Right hindlimb (tissue), 1 donor: ENCODE data around the gene GRIFIN.
A peak's percentile ranks its signal among the peaks of the same experiment; 100 is the strongest.

Source experiments
- DNase-seq: peaks from one replicate; pipeline ENCODE4 v3.0.0-alpha.2; 2018

Gene GRIFIN

DNA sequence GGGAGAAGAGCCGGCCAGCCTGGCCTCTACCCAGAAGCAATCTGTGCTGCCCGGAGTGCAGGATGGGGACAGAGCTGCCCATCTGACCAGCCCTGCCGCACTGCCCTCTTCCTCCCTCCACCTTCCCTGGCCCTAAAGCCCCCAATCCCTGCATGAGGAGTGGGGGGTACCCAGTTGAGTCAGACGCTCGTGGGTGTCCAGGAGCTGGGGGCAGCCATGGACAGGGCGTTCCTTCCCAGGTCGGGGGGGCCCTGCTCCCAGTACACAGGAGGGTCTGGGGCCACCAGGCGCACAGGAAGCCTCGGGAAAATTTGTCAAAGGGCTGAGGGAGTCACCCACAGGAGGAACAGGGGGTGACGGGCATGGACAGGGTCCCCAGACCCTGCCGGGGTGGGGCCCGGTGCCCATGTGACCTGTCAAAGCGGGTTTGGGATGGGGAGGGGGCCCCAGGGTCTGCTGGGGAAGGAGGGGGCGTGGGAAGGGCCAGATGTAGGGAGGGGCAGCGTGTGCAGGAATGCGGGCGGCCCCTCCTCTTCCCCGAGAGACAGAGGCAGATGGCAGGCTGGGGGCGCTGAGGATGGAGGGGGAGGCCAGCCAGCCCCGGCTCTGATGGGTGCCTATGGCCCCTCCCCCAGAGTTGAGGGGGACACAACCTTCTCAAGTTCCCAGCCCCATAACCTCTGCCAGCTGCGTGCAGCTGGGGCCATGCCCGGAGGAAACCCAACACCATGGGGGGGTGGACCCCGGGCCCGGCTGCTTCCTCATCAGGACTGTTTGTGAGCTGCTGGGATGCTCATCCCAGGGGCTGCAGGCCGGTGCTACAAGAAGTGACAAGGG lies 21.5 kb upstream of the GRIFIN start:
- DNase-seq: peak; percentile 91

DNA sequence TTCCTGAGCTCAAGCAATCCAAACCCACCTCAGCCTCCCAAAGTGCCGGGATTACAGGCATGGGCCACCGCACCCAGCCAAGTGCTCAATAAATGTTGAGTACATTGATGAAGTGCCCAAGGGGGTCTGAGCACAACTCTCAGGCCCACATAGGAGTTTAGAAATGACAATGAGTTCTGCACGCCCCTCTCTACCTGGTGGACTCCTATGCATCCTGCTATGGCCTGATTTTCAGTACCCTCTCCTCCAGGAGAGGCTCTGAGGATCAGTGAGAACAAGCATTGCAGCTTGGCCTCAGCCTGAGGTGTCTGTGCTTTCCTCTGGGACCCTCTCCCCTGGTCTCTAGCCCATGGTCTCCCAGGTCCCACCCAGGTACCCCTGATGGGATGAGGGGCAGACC lies 20.9 kb upstream of the GRIFIN start:
- DNase-seq: no peak

DNA sequence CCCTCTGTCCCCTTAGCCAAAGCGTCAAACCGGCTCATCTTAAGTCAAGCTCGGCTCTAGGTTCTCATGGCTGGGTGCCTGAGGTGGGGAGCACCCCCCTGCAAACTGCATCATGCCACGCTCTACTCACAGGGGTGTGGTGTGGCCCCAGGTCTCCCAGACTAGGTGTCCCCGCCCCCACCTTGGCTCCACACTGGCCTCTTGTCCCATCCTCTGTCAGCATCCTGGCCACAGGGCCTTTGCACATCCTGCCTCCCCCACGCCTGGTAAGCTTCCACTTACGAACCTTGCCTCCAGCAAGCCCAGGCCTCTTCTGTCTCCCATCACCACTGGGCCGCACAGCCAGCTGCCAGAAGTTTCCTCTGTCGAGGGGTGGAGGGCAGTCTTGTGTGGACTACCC lies 20.2 kb upstream of the GRIFIN start:
- no peak for DNase-seq

DNA sequence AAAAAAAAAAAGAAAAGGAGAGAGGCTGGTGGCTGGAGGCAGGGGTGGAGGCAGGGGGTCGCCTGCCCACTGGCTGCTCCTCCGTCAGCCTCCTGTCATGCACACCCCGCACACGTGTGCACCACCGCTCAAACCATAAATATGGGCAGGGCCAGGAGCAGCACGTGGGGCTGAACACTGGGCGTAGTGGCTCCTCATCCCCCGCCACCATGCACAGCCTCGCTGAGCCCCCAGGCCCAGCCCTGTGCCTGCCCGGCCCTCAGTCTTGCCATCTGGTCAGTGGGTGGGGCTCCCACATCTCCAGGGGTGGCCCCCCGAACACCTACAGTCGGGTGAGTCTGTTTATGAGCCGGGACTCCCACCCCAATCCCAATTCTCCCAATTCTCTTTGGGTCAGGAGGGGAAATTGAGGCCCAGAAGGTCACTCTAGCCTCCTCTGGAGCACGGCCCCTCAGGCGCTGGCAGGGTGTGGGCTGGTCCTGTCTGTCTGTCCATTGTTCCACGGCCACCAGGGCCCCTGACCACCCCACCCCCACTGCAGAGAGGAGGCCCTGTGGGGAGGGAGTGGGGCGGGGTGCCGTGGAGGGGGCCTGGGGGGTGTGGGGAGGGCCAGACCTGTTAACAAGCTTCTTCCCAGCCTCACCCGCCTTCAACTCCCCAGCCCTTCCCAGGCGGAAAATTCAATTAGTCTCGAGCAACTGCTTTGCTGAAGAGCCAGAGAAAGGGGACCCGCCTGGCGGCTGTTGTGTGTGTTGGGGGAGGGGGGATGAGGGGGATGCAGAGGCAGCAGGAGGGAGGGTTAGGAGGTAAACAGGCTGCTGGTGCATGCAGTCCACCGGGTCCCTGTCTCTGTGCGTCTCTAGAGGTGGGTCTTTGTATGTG lies 19.5 kb upstream of the GRIFIN start:
- DNase-seq: peak; percentile 88

DNA sequence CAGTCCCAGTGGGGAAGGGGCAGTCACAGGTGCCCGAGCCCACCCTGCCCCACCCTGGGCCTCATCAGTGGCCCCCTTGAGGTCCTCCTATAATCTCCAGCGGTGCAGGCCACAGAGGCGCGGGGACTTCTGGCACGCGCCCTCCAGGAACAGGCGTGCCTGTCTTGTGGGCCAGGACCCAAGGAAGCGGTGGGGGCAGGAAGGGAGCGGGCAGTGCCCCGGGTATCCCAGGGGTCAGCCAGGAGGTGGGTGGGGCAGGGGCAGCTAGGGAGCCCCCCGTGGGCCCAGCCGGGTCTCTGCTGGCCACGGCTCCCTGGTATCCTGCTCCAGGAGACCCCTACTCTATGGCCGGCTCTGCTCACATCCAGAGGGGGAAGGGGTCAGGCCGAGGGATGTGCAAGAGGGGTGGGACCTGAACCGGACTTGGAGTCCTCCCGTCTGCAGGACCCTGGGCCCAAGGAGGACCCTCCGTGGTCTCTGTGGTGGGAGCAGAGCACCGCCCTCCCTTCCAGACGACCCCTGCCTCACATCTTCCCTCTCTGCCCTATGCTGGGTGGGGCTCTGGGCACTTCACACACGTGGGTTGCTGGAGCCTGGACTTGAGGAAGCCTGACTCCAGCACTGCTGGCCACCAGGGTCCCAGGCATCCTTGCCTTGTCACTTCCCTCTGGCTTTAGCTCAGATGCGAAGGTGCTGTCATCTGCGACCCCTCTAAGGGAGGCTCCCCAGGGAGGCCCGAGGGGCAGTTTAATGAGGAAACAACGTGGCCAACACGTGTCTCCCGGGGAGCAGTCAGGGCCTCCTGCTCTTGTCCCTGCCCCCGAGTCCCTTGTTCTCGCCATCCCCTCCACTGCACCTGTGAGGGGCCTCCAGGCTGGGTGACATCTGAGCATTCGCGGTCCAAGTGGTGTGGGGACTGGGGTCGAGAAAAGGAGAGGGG lies 18.3 kb upstream of the GRIFIN start:
- no peak for DNase-seq

DNA sequence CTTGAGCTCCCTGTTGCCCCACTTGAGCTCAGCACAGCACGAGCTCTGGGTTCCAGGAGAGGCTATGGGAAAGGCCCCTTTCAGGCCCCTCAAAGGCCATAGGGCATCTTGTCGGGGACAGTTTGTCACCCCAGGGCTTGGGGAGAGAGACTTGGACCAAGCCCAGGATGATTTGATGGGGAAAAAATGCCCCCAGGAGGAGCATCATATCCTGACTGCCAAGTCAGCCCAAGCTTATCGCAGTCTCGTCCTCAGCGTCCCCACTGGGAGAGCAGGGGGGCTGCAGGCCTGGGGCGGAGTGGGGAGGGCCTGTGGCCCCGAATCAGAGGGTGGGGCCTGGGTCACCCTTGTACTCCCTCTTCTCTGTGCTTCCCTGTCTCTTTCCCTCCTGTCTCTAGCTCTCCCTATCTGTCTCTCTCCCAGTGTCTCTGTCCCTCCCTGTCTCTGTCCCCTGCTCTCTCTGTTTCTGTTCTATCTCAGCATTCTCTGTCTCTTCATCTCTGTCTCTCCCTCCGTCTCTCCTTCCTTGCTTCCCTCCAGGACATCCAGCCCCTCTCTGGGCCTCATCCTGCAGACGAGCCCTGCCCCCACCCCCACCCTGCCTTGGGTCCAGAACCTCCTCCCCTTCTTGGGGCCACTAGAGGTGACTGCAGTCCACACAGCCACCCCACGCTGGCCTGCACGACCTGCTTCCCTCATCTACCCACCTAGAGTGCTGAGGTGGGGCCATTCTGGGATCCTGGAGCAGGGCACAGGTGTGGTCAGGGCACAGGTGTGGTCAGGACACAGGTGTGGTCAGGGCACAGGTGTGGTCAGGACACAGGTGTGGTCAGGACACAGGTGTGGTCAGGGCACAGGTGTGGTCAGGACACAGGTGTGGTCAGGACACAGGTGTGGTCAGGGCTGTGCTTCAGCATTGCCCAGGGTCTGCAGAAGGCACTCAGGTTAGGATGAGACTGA lies 17.3 kb upstream of the GRIFIN start:
- no peak for DNase-seq

DNA sequence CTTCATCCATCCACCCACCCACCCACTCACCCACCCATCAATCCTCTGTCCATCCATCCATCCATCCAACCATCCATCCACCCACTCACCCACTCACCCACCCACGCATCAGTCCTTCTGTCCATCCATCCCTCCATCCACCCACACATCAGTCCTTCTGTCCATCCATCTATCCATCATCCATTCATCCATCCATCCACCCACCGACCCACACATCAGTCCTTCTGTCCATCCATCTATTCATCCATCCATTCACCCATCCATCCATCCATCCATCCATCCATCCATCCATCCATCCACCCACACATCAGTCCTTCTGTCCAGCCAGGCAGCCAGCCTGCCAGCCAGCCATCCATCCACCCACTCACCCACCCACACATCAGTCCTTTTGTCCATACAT lies 15.8 kb upstream of the GRIFIN start:
- DNase-seq: no peak

DNA sequence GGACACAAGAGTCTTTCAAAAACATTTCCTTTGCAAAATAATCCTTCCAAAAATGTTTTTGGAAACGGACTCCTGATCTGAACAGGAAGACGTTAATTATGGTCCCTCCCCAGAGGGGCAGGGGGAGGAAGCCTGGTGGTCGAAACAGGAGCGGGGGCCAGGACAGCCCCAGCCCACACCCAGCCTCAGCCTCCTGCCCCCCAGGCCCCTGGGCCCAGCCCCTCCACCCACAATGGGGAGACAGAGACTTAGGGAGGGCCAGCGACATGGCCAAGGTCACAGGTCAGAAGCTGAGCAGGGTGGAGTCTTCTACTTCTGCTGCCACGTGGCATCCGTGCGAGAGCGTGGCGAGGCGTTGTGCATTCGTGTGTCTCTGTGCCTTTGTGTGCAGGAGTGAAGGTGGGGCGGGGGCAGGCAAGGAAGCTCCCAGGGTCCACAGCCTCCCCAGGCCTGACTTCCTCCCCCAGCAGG lies 14.0 kb upstream of the GRIFIN start:
- DNase-seq: peak; percentile 65

DNA sequence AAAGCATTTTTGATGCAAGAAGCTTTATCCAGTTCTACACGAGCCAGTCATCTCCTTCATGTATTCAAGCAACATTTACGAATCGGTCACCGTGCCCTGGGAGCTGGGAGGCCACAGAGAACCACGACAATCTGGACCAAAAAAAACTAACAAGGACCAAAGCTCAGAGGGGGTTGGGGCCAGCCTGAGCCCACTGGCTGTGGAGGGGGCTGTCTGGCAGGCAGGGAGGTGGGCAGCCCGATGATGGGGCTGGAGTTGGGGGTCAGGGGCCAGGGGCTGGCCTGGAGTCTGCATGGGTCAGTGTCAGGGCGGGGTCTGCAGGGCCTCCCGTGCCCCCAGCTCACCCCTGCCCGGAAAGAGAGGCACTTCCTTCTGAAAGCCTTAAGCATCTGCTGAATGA lies 12.5 kb upstream of the GRIFIN start:
- DNase-seq: peak; percentile 24

DNA sequence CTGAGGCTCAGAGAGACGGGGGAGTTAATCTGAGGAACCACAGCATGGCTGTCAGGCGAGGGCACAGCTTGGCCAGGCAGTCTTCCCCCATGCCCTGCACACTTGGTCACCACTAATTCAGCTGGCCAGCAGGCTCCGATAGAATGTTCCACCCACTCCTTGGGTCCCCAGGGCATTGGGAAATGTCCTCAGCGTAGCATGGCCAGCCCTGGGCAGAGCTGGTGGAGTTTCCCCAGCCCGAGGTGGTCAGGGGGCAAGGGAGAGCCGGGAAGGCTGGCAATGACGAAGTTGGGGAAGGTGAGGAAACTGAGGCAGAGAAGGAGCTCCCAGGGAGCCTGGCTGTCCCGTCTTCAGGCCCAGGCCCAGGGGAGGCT lies 12.1 kb upstream of the GRIFIN start:
- DNase-seq: peak; percentile 45

DNA sequence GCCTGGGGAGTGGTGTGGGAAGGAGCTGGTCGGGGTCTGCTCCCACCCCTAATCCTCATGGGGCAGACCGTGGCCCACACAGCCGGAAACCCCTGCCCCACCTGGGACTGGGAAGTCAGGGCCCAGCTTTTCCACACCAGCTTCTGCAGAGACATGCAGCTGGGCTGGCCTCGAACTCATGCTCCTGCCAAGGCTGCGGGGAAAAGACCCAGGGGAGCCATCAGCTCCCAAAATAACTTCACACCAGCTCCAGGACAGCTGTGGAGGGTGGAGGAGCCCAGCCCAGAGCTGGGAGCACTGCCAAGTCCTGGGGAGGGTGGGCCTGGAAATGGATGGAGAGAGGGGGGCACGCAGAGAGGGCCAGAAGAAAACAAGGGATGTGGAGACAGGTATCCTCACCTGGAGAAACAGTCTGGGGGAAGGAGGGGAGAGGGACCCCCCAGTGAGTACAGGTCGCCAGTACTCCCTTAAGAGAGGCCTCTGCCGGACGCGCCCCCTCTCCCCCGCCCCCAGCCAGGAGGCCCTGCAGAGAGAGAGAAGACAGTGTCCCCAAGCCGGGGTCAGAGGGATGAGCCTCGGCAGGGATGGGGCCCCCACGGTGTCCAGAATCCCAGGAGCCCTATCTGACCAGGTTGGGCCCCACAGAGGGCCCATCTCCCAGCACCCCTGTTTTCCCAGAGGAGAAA lies 11.5 kb upstream of the GRIFIN start:
- DNase-seq: peak; percentile 94

DNA sequence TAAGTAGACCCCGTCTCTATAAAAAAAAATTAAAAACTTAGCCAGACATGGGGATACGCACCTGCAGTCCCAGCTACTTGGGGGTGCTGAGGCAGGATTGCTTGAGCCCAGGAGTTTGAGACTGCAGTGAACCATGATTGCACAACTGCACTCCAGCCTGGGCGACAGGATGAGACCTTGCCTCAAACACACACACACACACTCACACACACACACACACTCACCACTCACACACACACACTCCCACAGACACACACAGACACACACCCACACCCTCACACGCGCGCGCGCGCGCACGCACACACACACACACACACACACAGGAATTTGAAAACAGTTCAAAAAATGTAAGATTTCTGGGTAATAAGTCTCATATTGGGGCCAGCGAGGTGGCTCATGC lies 8.7 kb upstream of the GRIFIN start:
- no peak for DNase-seq

DNA sequence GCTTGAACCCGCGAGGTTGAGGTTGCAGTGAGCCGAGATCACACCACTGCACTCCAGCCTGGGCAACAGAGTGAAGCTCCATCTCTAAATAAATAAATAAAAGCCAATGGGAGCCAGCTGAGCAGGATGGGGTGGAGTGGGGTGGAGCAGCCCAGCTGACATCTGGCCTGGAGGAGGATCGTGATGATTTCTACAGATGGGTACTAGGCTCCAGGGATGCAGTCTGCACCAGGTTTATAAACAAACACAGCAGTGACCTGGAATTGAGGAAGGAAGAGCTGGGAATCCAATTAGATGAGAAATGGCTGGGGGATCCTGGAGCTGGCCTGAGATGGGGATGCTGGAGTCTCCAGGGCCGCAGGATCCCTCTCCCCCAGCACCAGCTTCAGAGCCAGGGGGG lies 7.3 kb upstream of the GRIFIN start:
- DNase-seq: peak; percentile 67

DNA sequence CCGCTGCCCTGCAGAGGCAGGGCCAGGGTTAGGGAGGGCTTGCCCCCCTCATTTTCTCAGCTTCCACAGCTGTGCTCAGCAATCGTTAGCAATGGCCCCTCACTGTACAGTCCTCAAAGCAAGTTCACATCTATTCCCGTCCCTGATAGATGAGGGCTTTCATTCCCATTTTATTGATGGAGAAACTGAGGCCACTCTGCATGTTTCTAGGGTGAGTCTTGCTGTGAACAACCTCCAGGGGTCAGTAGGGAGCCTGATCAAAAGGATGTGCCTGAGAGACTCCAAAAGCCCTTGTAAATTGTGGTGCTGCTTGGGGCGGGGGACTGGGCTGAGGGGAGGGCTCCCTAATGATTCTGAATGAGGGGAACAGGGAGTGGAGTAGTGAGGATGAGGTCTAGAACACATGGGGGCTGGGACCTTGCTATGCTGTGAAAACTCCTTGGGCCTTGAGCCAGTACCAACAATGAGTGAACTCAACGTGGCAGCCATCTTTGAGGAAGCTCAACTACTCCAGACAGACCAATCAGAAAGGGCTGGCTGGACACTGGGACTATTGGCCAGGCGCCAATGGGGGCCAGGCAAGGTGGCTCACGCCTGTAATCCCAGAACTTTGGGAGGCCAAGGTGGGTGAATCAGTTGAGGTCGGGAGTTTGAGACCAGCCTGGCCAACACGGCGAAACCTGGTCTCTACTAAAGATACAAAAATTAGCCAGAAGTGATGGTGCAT lies 6.7 kb upstream of the GRIFIN start:
- DNase-seq: no peak

DNA sequence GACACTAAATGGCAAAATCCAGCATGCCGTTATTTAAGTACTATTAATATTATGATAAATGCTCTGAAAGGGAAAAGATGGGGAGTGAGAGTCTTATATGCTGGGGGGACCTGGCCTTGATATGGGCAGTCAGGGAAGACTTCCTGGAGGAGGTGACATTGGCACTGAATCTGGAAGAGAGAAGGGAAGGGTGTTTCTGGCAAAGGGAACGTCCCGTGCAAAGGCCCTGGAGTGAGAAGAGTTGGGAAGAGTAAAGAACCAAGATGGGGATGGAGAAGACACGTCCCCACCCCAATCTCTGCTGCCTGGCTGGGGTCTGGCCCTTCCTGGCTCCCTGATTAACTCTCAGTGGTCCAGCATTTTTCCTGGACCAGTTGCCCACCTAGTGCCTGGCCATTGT lies 5.0 kb upstream of the GRIFIN start:
- DNase-seq: no peak

DNA sequence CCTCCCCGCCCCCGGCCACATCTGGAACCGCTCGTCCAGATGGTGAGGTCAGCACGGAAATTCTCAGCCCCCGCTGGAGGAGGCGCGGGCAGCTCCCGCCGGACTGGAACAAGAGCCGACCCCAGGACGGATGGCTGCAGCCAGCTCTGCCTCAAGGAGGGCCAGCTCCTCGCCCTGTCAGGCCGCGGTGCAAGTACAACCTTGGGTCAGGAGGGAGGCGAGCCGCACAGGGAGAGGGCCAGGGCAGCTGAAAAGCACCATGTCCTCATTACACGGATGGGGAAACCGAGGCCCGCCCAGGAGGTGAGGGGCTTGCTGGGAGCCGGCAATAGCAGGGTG lies 3.8 kb upstream of the GRIFIN start:
- peak; percentile 86 for DNase-seq

DNA sequence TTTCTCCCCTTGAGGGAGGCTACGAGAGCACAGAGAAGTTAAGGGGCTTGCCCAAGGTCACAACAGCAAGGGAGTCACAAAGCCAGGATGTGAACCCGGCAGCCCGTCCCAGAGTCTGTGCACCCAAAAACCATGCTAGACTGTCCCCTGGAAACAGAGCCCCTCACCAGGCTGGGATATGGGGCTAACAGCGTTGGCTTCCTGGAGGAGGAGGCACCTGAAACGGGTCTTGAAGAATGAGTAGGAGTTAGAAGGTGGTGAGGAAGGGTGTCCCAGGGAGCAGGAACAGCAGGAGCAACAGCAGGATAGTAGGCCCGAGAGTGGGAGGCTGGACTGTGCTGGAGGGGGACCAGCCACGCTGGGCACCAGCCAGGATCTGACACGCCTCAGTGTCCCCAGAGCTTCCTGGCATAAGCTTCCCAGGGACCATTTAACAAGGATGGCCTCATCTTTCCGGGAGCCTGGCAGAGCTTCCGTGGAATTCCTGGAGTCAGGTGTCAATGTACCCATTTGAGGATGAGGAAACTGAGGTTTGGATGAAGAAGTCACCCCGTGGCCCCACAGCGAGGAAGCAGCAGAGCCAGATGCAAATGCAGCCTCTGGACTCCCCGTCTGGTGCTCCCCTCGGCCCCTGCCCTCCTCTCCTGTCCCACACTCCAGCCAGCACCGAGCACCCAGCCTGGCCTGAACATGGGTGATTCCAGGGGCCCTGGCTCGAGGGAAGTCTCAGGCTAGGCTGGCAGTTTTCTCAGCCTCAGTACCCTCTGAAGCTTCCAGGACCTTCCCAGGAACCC lies 3.3 kb upstream of the GRIFIN start:
- no peak for DNase-seq

DNA sequence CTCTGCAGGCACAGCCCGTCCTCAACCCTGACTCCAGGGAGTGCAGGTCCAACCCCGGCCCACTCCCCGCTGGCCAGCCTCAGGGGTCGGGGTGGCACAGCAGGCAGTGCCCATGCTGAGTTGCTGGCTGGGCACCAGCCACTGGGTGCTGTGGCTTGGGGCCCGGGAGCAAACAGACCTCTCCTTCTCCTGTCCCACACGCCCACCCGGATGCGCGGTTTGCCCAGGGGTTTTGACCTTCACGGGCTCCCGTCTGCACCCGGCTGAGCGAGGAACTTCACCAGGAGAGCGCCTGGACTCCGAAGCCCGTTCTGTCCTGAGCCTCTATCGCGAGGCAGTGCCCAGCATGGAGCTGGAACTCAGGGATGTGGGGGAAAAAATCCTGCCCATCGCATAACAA lies 2.6 kb upstream of the GRIFIN start:
- no peak for DNase-seq

DNA sequence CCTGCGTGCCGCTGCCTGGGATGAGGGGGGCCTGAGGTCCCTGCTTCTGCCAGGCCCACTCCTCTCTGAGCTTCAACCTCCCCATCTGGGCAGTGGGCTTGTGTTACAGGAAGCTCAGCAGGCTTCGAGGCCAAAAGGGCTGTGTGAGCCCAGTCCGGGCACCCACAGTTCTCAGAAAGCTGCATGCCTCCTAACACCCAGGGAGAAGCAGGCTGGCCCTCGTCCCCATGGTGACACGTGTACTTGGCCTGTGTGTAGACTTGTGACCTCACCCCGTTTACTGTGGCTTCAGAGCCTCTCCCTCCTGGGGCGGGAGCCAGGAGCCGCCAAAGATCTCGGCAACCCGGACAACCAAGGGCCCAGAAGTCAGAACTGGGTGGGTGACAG lies 2.2 kb upstream of the GRIFIN start:
- DNase-seq: peak; percentile 71
